Lower leg skin (tissue), 3 donors: ENCODE data around the gene VAV3.

Source experiments
- POLR2A ChIP-seq, 2 donors: fragments of 450-650 bp; IDR thresholded peaks; one replicate each; pipeline ENCODE4 v1.6.1; 2016 to 2017; ENCODE audit warnings: antibody characterized with exemption in 2 of 2, mild to moderate bottlenecking in 1 of 2, moderate library complexity in 1 of 2
- TF ChIP-seq, protein P1 (sequence below), 3 donors: fragments of 450-650 bp; IDR thresholded peaks; one replicate each; pipeline ENCODE4 v1.5.1; 2016; ENCODE audit warnings: antibody characterized with exemption in 3 of 3, mild to moderate bottlenecking in 3 of 3, moderate library complexity in 2 of 3

DNA sequence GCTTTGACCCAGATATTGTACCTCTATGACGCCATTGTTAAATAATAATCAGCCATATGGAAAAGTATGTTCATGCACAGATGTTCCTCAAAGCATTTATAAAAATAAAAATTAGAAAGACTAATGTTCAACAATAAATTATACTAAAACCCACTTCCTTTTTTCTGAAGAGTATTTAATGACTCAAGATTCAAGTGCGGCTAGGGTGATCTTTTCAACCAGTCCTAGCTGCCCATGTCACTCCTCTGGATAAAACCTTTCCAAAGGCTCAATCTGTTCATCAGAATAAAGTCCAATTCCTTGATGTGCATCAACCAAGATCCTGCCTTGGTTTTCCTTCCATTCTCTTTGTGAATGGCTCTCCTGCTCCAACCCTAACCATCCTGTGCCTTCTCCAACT, 292.0 kb downstream of the VAV3 start:
- TF ChIP-seq, protein P1, sequence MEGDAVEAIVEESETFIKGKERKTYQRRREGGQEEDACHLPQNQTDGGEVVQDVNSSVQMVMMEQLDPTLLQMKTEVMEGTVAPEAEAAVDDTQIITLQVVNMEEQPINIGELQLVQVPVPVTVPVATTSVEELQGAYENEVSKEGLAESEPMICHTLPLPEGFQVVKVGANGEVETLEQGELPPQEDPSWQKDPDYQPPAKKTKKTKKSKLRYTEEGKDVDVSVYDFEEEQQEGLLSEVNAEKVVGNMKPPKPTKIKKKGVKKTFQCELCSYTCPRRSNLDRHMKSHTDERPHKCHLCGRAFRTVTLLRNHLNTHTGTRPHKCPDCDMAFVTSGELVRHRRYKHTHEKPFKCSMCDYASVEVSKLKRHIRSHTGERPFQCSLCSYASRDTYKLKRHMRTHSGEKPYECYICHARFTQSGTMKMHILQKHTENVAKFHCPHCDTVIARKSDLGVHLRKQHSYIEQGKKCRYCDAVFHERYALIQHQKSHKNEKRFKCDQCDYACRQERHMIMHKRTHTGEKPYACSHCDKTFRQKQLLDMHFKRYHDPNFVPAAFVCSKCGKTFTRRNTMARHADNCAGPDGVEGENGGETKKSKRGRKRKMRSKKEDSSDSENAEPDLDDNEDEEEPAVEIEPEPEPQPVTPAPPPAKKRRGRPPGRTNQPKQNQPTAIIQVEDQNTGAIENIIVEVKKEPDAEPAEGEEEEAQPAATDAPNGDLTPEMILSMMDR (IDR thresholded peaks at IDR 0.05) = no peak
- TF ChIP-seq POLR2A (IDR thresholded peaks at IDR 0.05) = no peak
